Liver (tissue), 9 donors: ENCODE data around the gene IFT25. TPM values are rescaled to one million over a fixed set of nuclear protein-coding genes. Genes with fewer than 3 reads are reported as not detected.

ENCODE experiments used
- DNase-seq: peaks from one replicate; pipeline ENCODE4 v3.0.0-alpha.2; 2017; ENCODE audit warnings: low spot score
- H3K27ac ChIP-seq, 2 donors: one replicate each; pipeline ENCODE4 v1.7.0; 2013; ENCODE audit warnings: inconsistent platforms in 2 of 2, low read length in 2 of 2, control low read depth in 1 of 2, low read depth in 1 of 2, mild to moderate bottlenecking in 1 of 2
- H3K27me3 ChIP-seq, 4 donors: one replicate each; pipeline versions ENCODE4 v1.6.1 to v1.7.0; 2013; ENCODE audit warnings: low read length in 3 of 4, inconsistent platforms in 1 of 4, mild to moderate bottlenecking in 1 of 4, moderate library complexity in 1 of 4; ENCODE audit not compliant: control insufficient read depth in 4 of 4, insufficient read depth in 4 of 4
- H3K36me3 ChIP-seq, 4 donors: one replicate each; pipeline versions ENCODE4 v1.6.1 to v1.7.0; 2013; ENCODE audit warnings: low read length in 3 of 4, mild to moderate bottlenecking in 3 of 4, low read depth in 1 of 4, moderate library complexity in 1 of 4; ENCODE audit not compliant: control insufficient read depth in 4 of 4, insufficient read depth in 3 of 4
- H3K4me1 ChIP-seq, 4 donors: one replicate each; pipeline versions ENCODE4 v1.6.1 to v1.7.0; 2013; ENCODE audit warnings: low read length in 3 of 4, mild to moderate bottlenecking in 3 of 4, moderate library complexity in 1 of 4; ENCODE audit not compliant: control insufficient read depth in 4 of 4, insufficient read depth in 4 of 4
- H3K4me3 ChIP-seq, 3 donors: one replicate each; pipeline versions ENCODE4 v1.6.1 to v1.7.0; 2013; ENCODE audit warnings: low read length in 3 of 3, control low read depth in 1 of 3, low read depth in 1 of 3, mild to moderate bottlenecking in 1 of 3
- H3K9ac ChIP-seq, 2 donors: one replicate each; pipeline ENCODE4 v1.7.0; 2013; ENCODE audit warnings: low read length in 2 of 2, mild to moderate bottlenecking in 2 of 2, moderate library complexity in 2 of 2, control low read depth in 1 of 2, low read depth in 1 of 2
- H3K9me3 ChIP-seq, 4 donors: one replicate each; pipeline versions ENCODE4 v1.6.1 to v1.7.0; 2013; ENCODE audit warnings: low read length in 3 of 4; ENCODE audit not compliant: control insufficient read depth in 4 of 4
- ATF3 ChIP-seq: IDR thresholded peaks from 2 replicates; pipeline ENCODE4 v1.6.1; 2016; ENCODE audit warnings: antibody characterized with exemption
- EGR1 ChIP-seq, 2 donors: IDR thresholded peaks; 2 replicates each; pipeline ENCODE4 v1.6.1; 2016 to 2018; ENCODE audit warnings: antibody characterized with exemption in 2 of 2, low read depth in 2 of 2
- FOXA1 ChIP-seq: IDR thresholded peaks from 2 replicates; pipeline ENCODE4 v1.6.1; 2016; ENCODE audit warnings: antibody characterized with exemption
- FOXA2 ChIP-seq: IDR thresholded peaks from 2 replicates; pipeline ENCODE4 v1.6.1; 2016; ENCODE audit warnings: antibody characterized with exemption
- GABPA ChIP-seq, 2 donors: IDR thresholded peaks in 1 of 2; conservative IDR thresholded peaks in 1 of 2; 2 replicates each; pipeline ENCODE4 v1.6.1; 2016; ENCODE audit warnings: antibody characterized with exemption in 2 of 2, mild to moderate bottlenecking in 1 of 2, moderate library complexity in 1 of 2
- HNF4A ChIP-seq, 2 donors: conservative IDR thresholded peaks; 2 replicates each; pipeline ENCODE4 v1.6.1; 2016; ENCODE audit warnings: antibody characterized with exemption in 2 of 2, mild to moderate bottlenecking in 2 of 2
- HNF4G ChIP-seq: IDR thresholded peaks from 2 replicates; pipeline ENCODE4 v1.6.1; 2016; ENCODE audit warnings: antibody characterized with exemption
- JUND ChIP-seq, 2 donors: IDR thresholded peaks; 2 replicates each; pipeline ENCODE4 v1.6.1; 2016; ENCODE audit warnings: antibody characterized with exemption in 2 of 2
- MAX ChIP-seq: IDR thresholded peaks from 2 replicates; pipeline ENCODE4 v1.6.1; 2016; ENCODE audit warnings: antibody characterized with exemption
- NR2F2 ChIP-seq: IDR thresholded peaks from 2 replicates; pipeline ENCODE4 v1.6.1; 2016; ENCODE audit warnings: antibody characterized with exemption
- RAD21 ChIP-seq, 2 donors: IDR thresholded peaks; 2 replicates each; pipeline ENCODE4 v1.6.1; 2016; ENCODE audit warnings: antibody characterized with exemption in 2 of 2, mild to moderate bottlenecking in 2 of 2
- RXRA ChIP-seq, 2 donors: IDR thresholded peaks; 2 replicates each; pipeline ENCODE4 v1.6.1; 2017 to 2018; ENCODE audit warnings: antibody characterized with exemption in 2 of 2, mild to moderate bottlenecking in 1 of 2
- SP1 ChIP-seq: IDR thresholded peaks from 2 replicates; pipeline ENCODE4 v1.6.1; 2018; ENCODE audit warnings: antibody characterized with exemption, mild to moderate bottlenecking
- TAF1 ChIP-seq: conservative IDR thresholded peaks from 2 replicates; pipeline ENCODE4 v1.6.1; 2016; ENCODE audit warnings: antibody characterized with exemption, mild to moderate bottlenecking
- YY1 ChIP-seq: IDR thresholded peaks from 2 replicates; pipeline ENCODE4 v1.6.1; 2016; ENCODE audit warnings: antibody characterized with exemption, mild to moderate bottlenecking
- ZBTB33 ChIP-seq: IDR thresholded peaks from 2 replicates; pipeline ENCODE4 v1.6.1; 2016; ENCODE audit warnings: antibody characterized with exemption
- WGBS: extraction: QIAGEN DNeasy Blood & Tissue Kit; methylation state at CpG from one replicate; pipeline ENCODE4 v1.1.7; 2013; 5-methylcytosine and 5-hydroxymethylcytosine counted together
- polyA plus RNA-seq, 2 donors: library from polyadenylated mRNA; stranded (reverse) in 1 of 2; unstranded in 1 of 2; fragments of 200-250 nt in 1 of 2; fragments of >200 nt in 1 of 2; fragmentation: Nextera tagmentation in 1 of 2; extraction: Ambion mirVana in 1 of 2; gene quantifications; one replicate each; pipeline versions ENCODE4 v1.2.1 to v1.2.3, GENCODE V29; 2013 to 2015
- total RNA-seq, 2 donors: library from RNA; depleted of rRNA; stranded (reverse); fragments of >200 nt; gene quantifications; one replicate each; pipeline ENCODE4 v1.2.3, GENCODE V29; 2014
- TF ChIP-seq, protein P1 (sequence below): fragments of 150-350 bp; IDR thresholded peaks from 2 replicates; pipeline ENCODE4 v1.5.1; 2017; ENCODE audit warnings: improper control_type of control experiment, low read depth, low read length; ENCODE audit not compliant: missing input control
- TF ChIP-seq, protein P2 (sequence below): IDR thresholded peaks from 2 replicates; pipeline ENCODE4 v1.6.1; 2016; ENCODE audit warnings: antibody characterized with exemption, mild to moderate bottlenecking
- donor health status: healthy.
- donor health status: healthy.
- donor health status: healthy.
- donor health status: healthy.
- donor health status: healthy.

IFT25 gene
- total and polyA plus RNA-seq, 4 donors: 8.6 to 37.4 (median 15.6) TPM

DNA sequence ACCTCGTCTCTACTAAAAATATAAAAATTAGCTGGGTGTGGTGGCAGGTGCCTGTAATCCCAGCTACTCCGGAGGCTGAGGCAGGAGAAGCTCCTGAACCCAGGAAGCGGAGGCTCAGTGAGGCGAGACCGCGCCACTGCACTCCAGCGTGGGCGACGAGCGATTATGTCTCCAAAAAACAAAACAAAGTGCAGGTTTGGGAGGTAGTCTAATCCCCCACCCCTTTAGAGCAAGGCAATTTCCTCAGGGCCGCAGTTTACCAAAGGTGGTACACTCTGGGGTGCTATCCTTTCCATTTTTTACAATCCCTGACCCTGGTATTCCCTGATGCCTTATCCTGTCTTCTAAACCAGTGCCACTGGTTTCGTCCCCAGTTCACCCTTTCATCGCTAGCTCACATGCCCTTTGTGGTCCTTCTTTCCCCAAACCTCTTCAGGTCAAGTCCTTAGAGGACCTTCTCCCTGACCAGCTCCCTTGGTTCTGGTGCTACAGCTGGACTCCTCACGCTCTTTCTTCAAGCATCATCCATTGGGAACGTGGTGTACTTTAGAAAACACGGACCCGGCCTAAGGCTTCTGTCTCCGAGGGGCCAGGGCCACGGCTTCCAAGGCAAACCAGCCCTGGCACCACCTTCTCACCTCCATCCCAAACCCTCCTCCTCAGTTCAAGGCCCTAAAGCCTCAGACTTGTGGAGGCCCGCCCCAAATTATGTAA, 873 bp downstream of the IFT25 start:
- H3K9ac ChIP-seq: peak overlapping the region; percentile 35 to 89
- no peak for DNase-seq
- TF ChIP-seq GABPA (IDR thresholded peaks at IDR 0.05 in 1 of 2, conservative IDR thresholded peaks at IDR 0.05 in 1 of 2) (no peak), ZBTB33 (no peak), SP1 (no peak), HNF4A (conservative IDR thresholded peaks at IDR 0.05) (no peak), RXRA (IDR thresholded peaks at IDR 0.05) (no peak), YY1 (no peak), ATF3 (no peak), HNF4G (no peak), RAD21 (IDR thresholded peaks at IDR 0.05) (no peak), EGR1 (IDR thresholded peaks at IDR 0.05; ENCODE audit: low read depth in 2 of 2) (no peak), TAF1 (no peak), MAX (no peak), FOXA2 (no peak), JUND (IDR thresholded peaks at IDR 0.05) (no peak), FOXA1 (no peak), NR2F2 (no peak)
- TF ChIP-seq, protein P1, sequence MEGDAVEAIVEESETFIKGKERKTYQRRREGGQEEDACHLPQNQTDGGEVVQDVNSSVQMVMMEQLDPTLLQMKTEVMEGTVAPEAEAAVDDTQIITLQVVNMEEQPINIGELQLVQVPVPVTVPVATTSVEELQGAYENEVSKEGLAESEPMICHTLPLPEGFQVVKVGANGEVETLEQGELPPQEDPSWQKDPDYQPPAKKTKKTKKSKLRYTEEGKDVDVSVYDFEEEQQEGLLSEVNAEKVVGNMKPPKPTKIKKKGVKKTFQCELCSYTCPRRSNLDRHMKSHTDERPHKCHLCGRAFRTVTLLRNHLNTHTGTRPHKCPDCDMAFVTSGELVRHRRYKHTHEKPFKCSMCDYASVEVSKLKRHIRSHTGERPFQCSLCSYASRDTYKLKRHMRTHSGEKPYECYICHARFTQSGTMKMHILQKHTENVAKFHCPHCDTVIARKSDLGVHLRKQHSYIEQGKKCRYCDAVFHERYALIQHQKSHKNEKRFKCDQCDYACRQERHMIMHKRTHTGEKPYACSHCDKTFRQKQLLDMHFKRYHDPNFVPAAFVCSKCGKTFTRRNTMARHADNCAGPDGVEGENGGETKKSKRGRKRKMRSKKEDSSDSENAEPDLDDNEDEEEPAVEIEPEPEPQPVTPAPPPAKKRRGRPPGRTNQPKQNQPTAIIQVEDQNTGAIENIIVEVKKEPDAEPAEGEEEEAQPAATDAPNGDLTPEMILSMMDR: no peak
- TF ChIP-seq, protein P2, sequence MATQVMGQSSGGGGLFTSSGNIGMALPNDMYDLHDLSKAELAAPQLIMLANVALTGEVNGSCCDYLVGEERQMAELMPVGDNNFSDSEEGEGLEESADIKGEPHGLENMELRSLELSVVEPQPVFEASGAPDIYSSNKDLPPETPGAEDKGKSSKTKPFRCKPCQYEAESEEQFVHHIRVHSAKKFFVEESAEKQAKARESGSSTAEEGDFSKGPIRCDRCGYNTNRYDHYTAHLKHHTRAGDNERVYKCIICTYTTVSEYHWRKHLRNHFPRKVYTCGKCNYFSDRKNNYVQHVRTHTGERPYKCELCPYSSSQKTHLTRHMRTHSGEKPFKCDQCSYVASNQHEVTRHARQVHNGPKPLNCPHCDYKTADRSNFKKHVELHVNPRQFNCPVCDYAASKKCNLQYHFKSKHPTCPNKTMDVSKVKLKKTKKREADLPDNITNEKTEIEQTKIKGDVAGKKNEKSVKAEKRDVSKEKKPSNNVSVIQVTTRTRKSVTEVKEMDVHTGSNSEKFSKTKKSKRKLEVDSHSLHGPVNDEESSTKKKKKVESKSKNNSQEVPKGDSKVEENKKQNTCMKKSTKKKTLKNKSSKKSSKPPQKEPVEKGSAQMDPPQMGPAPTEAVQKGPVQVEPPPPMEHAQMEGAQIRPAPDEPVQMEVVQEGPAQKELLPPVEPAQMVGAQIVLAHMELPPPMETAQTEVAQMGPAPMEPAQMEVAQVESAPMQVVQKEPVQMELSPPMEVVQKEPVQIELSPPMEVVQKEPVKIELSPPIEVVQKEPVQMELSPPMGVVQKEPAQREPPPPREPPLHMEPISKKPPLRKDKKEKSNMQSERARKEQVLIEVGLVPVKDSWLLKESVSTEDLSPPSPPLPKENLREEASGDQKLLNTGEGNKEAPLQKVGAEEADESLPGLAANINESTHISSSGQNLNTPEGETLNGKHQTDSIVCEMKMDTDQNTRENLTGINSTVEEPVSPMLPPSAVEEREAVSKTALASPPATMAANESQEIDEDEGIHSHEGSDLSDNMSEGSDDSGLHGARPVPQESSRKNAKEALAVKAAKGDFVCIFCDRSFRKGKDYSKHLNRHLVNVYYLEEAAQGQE: no peak
- H3K4me3 ChIP-seq: peak overlapping the region; percentile 82 to 98 (median 96)
- H3K4me1 ChIP-seq: peaks cover 2 to 21% (median 17%) of the 10 kb centered on the region in 4 donors
- H3K27ac ChIP-seq: peak overlapping the region; percentile 85 to 90
- 63% methylated on average over 20 of the region's 20 CpGs for WGBS
- H3K27me3 ChIP-seq: no peaks in the 10 kb centered on the region
- no peaks in the 10 kb centered on the region for H3K9me3 ChIP-seq
- no peaks in the 10 kb centered on the region for H3K36me3 ChIP-seq
